ENCODE results near the gene USP40.

The USP40 gene

DNA sequence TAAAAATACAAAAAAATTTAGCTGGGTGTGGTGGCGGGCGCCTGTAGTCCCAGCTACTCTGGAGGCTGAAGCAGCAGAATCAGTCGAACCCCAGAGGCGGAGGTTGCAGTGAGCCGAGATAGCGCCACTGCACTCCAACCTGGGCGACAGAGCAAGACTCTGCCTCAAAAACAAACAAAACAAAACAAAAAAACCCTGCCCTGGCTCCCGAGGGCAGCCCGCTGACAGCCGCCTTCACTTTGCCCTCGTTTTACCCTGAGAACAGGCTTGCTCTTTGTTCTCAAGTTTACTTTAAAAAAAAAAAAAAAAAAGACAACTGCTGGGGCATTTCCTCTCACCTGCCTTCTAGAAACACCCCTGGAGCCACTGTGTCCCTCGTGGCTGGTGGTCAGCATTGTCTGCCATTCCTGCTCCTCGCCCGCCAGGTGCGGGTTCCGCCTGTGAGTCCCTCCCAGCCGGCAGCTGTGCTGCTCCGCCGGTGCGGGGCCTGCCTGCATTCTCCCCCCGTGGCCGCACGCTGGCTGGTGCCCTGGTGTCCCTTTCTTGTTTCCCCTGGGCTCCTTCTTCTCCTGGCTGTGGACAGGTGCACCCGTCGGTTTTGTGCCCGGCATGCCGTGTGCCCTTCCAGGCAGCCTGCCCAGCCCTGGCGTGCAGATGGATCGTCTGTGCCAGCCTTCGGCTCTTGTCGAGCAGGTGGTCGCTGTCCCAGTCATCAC, 105.7 kb downstream of the USP40 start:
- DNase-seq (ENCODE audit: low read depth) = no peak
- H3K4me3 ChIP-seq (ENCODE audit: low read depth, low read length) = no peak overlapping the region
- TF ChIP-seq, protein P1, sequence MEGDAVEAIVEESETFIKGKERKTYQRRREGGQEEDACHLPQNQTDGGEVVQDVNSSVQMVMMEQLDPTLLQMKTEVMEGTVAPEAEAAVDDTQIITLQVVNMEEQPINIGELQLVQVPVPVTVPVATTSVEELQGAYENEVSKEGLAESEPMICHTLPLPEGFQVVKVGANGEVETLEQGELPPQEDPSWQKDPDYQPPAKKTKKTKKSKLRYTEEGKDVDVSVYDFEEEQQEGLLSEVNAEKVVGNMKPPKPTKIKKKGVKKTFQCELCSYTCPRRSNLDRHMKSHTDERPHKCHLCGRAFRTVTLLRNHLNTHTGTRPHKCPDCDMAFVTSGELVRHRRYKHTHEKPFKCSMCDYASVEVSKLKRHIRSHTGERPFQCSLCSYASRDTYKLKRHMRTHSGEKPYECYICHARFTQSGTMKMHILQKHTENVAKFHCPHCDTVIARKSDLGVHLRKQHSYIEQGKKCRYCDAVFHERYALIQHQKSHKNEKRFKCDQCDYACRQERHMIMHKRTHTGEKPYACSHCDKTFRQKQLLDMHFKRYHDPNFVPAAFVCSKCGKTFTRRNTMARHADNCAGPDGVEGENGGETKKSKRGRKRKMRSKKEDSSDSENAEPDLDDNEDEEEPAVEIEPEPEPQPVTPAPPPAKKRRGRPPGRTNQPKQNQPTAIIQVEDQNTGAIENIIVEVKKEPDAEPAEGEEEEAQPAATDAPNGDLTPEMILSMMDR (IDR thresholded peaks at IDR 0.05; ENCODE audit: insufficient read depth, low read depth, low read length, missing control alignments) = no peak

DNA sequence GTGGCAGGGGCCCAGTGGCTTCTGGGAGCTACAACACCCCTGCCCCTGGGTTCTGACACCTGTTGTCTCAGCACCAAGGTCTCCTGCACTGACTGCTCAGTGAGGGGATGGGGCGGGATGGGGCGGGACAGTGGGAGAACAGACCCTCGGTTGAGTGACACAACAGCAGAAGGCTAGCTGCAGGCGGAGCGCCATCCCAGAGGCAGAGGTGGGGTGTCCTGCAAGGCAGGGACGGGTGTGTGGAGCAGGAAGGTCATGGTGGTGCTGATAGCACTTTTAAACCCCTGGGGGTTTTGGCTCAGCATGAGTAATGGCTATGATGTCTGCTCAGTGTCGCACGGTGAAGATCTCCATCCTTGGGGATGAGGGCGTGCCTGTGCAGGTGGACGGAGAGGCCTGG, 107.2 kb downstream of the USP40 start:
- TF ChIP-seq, protein P1 (IDR thresholded peaks at IDR 0.05; ENCODE audit: insufficient read depth, low read depth, low read length, missing control alignments) = no peak
- H3K4me3 ChIP-seq (ENCODE audit: low read depth, low read length) = no peak overlapping the region

DNA sequence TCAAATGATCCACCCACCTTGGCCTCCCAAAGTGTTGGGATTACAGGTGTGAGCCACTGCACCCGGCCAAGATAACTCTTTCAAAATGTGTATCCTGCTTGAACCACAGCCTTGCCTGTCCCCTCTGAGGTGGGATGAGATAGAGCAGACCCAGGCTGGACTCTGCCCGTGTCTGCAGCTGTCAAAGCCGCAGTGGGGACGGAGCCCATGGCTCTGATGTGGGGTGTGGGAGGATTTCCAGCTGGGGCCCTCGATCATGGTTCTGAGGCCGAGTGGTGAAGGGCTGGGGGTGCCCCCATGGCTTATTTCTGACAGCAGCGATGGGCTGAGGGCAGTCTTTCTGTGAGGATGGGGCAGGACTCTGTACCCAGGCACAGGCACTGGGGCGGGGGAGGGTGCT, 107.8 kb downstream of the USP40 start:
- H3K4me3 ChIP-seq (ENCODE audit: low read depth, low read length) = no peak overlapping the region
- DNase-seq (ENCODE audit: low read depth) = no peak
- TF ChIP-seq, protein P1 (IDR thresholded peaks at IDR 0.05; ENCODE audit: insufficient read depth, low read depth, low read length, missing control alignments) = no peak

More for the DNA sequence above, 107.2 kb downstream of the USP40 start:
- no peak for DNase-seq (ENCODE audit: low read depth)

DNA sequence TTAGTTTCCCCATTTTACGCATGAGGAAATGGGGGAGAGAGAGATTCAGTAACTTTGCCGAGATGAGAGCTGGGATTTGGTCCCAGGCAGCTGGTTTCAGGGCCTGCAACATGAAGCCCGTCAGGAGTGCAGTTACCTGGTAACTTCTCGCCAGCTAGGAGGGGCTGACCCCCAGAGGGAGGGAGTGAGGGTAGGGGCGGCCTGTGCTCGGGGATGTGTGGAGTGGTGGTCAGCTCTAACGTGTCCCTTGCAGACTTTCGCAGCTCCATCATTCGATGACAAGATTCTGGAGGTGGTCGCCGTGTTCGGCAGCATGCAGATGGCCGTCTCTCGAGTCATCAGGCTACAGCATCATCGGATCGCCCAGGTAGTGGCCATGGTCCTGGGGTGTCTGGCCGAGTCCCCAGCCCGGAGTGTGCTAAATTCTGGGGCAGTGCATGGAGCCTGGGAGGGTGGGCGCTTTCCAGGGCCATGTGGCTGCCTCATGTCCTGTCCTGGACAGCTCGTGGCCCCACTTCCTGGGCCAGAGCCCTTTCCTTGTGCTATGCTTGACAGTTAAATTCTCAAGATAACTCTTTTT, 108.5 kb downstream of the USP40 start:
- TF ChIP-seq, protein P1 (IDR thresholded peaks at IDR 0.05; ENCODE audit: insufficient read depth, low read depth, low read length, missing control alignments) = no peak
- H3K4me3 ChIP-seq (ENCODE audit: low read depth, low read length) = no peak overlapping the region
- no peak for DNase-seq (ENCODE audit: low read depth)

DNA sequence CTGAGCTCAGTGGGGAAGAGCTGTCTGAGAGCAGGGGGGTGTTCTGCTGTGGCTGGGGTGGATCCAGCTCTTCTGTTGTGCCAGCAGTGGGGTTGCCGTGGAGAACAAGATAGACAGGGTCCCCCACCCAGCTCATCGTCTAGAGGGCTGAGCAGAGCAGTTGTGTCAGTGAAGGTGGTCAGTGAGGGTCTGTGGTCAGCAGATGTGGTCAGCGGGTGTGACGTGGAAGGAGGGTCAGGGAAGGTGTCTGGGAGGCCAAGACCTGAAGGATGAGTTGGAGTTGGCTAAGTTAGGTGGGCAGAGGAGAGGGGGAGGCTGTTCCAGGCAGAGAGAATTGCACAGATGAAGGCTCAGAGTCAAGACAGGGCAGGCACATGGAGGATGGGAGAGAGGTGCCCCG, 109.2 kb downstream of the USP40 start:
- no peak overlapping the region for H3K4me3 ChIP-seq (ENCODE audit: low read depth, low read length)
- DNase-seq (ENCODE audit: low read depth) = no peak
- TF ChIP-seq, protein P1 (IDR thresholded peaks at IDR 0.05; ENCODE audit: insufficient read depth, low read depth, low read length, missing control alignments) = no peak

DNA sequence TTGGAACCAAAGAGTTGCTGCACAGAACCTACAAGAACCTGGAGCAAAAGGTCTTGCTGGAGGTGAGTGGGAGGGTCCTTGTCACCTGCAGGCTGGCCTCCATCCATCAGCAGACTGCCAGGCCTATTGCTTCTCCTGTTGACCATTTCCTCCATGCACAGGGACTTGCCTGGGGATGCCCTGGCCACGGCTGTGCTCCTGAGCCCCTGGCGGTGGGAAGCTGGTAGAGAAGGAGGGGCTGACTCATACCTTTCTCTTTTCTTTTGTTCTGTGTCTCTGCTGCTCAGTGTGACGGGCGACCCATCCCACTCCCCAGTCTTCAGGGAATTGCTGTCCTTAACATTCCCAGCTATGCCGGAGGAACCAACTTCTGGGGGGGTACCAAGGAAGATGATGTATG, 109.6 kb downstream of the USP40 start:
- TF ChIP-seq, protein P1 (IDR thresholded peaks at IDR 0.05; ENCODE audit: insufficient read depth, low read depth, low read length, missing control alignments) = no peak

More for the DNA sequence above, 109.6 kb downstream of the USP40 start:
- DNase-seq (ENCODE audit: low read depth) = no peak
- H3K4me3 ChIP-seq (ENCODE audit: low read depth, low read length) = no peak overlapping the region
